GM18873 (cell line): ENCODE results near the gene AFP.

Experiments
- ATAC-seq: cut with Tn5 transposase; IDR thresholded peaks from one replicate; pipeline ENCODE4 v1.9.1; 2021; ENCODE audit warnings: mild to moderate bottlenecking, moderate library complexity, moderate number of reproducible peaks; ENCODE audit not compliant: unreplicated experiment, low FRiP score

Gene AFP

DNA sequence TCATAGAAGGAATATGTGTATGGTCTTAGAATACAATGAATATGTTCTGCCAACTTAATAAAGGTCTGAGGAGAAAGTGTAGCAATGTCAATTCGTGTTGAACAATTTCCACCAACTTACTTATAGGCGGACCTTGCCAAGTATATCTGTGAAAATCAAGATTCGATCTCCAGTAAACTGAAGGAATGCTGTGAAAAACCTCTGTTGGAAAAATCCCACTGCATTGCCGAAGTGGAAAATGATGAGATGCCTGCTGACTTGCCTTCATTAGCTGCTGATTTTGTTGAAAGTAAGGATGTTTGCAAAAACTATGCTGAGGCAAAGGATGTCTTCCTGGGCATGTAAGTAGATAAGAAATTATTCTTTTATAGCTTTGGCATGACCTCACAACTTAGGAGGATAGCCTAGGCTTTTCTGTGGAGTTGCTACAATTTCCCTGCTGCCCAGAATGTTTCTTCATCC lies 22.7 kb upstream of the AFP start:
- ATAC-seq: no peak

DNA sequence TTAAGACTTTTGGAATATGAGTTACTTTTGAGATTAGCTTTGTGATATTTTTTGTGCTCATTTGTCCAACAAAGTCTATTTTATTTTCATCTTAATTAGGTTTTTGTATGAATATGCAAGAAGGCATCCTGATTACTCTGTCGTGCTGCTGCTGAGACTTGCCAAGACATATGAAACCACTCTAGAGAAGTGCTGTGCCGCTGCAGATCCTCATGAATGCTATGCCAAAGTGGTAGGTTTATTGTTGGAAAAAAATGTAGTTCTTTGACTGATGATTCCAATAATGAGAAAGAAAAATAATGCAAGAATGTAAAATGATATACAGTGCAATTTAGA lies 21.1 kb upstream of the AFP start:
- no peak for ATAC-seq

- no peak for ATAC-seq
Measured at GRCh38 chr4:73415807-73416238, 20.2 kb upstream of the AFP start.

- no peak for ATAC-seq
Measured at GRCh38 chr4:73416423-73417087, 19.5 kb upstream of the AFP start.

DNA sequence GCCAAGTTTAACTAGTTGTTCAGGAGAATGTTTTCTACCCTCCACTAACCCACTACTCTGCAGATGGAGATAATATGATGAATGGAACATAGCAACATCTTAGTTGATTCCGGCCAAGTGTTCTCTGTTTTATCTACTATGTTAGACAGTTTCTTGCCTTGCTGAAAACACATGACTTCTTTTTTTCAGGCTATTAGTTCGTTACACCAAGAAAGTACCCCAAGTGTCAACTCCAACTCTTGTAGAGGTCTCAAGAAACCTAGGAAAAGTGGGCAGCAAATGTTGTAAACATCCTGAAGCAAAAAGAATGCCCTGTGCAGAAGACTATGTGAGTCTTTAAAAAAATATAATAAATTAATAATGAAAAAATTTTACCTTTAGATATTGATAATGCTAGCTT lies 18.7 kb upstream of the AFP start:
- ATAC-seq: no peak

DNA sequence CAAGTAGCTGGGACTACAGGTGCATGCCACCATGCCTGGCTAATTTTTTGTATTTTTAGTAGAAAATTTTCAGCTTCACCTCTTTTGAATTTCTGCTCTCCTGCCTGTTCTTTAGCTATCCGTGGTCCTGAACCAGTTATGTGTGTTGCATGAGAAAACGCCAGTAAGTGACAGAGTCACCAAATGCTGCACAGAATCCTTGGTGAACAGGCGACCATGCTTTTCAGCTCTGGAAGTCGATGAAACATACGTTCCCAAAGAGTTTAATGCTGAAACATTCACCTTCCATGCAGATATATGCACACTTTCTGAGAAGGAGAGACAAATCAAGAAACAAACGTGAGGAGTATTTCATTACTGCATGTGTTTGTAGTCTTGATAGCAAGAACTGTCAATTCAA lies 18.0 kb upstream of the AFP start:
- ATAC-seq: no peak

GRCh38 chr4:73418677-73419076 lies 17.3 kb upstream of the AFP start:
- no peak for ATAC-seq

DNA sequence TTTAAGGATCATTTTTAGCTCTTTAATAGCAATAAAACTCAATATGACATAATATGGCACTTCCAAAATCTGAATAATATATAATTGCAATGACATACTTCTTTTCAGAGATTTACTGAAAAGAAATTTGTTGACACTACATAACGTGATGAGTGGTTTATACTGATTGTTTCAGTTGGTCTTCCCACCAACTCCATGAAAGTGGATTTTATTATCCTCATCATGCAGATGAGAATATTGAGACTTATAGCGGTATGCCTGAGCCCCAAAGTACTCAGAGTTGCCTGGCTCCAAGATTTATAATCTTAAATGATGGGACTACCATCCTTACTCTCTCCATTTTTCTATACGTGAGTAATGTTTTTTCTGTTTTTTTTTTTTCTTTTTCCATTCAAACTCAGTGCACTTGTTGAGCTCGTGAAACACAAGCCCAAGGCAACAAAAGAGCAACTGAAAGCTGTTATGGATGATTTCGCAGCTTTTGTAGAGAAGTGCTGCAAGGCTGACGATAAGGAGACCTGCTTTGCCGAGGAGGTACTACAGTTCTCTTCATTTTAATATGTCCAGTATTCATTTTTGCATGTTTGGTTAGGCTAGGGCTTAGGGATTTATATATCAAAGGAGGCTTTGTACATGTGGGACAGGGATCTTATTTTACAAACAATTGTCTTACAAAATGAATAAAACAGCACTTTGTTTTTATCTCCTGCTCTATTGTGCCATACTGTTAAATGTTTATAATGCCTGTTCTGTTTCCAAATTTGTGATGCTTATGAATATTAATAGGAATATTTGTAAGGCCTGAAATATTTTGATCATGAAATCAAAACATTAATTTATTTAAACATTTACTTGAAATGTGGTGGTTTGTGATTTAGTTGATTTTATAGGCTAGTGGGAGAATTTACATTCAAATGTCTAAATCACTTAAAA lies 16.6 kb upstream of the AFP start:
- no peak for ATAC-seq

- ATAC-seq: no peak
Measured at GRCh38 chr4:73420615-73421014, 15.4 kb upstream of the AFP start.

- ATAC-seq: no peak
Measured at GRCh38 chr4:73421708-73422457, 14.1 kb upstream of the AFP start.

- no peak for ATAC-seq
Measured at GRCh38 chr4:73422458-73422752, 13.6 kb upstream of the AFP start.

- ATAC-seq: no peak
Measured at GRCh38 chr4:73423184-73423583, 12.8 kb upstream of the AFP start.

- no peak for ATAC-seq
Measured at GRCh38 chr4:73426666-73427065, 9.4 kb upstream of the AFP start.

DNA sequence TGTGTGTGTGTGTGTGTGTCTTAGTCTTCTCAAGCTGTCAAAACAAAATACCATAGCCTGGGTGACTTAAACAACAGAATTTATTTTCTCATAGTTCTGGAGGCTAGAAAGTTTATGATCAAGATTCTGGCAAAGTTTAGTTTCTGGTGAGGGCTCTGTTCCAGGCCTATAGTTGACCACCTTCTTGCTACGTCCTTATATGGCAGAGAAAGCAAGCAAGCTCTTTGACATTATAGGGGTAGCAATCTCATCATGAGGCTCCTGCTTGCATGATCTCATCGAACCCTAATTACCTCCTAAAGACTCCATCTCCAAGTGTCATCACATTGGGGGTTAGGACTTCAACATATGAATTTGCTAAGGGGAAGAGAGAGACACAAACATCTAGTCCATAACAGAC lies 6.9 kb upstream of the AFP start:
- no peak for ATAC-seq

DNA sequence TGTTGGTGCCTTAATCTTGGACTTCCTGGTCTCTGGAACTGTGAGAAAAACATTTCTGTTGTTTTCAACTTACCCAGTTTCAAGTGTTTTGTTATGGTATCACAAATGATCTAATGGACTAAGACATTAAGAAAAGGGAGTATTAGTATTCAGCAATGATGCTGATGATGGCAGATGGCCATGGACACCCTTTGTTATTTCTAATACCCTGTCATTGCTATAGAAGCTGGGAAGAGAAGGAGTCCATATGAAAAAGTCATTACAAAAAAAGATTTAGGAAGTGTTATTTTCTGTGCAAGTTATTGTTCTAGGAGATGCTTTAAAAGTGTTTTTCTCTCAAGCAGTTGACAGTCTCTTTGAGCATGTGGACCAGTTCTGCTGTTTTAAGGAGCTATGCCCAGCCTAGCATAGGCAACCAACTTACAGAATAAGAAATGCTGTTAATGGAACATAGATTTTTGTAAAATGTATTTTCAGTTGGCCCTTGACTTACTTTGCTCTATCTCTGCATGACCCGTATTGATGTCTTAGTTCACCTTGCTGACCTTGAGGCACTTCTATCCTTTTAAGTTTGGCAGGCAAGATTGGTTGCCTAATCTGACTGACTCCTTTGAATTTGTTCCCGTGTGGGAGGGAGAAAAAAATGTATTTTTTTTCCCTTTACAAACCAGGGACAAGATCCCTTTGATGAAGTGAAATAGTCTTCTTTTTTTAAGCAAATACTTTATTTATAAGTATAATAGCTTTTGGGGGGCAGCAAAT lies 6.0 kb upstream of the AFP start:
- ATAC-seq: no peak

DNA sequence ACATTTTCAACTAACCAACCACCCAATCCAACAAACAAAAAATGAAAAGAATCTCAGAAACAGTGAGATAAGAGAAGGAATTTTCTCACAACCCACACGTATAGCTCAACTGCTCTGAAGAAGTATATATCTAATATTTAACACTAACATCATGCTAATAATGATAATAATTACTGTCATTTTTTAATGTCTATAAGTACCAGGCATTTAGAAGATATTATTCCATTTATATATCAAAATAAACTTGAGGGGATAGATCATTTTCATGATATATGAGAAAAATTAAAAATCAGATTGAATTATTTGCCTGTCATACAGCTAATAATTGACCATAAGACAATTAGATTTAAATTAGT lies 4.2 kb upstream of the AFP start:
- ATAC-seq: no peak

DNA sequence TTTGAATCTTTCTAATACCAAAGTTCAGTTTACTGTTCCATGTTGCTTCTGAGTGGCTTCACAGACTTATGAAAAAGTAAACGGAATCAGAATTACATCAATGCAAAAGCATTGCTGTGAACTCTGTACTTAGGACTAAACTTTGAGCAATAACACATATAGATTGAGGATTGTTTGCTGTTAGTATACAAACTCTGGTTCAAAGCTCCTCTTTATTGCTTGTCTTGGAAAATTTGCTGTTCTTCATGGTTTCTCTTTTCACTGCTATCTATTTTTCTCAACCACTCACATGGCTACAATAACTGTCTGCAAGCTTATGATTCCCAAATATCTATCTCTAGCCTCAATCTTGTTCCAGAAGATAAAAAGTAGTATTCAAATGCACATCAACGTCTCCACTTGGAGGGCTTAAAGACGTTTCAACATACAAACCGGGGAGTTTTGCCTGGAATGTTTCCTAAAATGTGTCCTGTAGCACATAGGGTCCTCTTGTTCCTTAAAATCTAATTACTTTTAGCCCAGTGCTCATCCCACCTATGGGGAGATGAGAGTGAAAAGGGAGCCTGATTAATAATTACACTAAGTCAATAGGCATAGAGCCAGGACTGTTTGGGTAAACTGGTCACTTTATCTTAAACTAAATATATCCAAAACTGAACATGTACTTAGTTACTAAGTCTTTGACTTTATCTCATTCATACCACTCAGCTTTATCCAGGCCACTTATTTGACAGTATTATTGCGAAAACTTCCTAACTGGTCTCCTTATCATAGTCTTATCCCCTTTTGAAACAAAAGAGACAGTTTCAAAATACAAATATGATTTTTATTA lies 3.6 kb upstream of the AFP start:
- no peak for ATAC-seq

GRCh38 chr4:73433140-73433539 lies 2.9 kb upstream of the AFP start:
- ATAC-seq: no peak

- peak; percentile 54 for ATAC-seq
Measured at GRCh38 chr4:73434311-73434710, 1.7 kb upstream of the AFP start.
